HL-60 (cell line): ENCODE measurements around the gene FOXP4.

Experiments used
- DNase-seq, 2 experiments: peaks; one replicate each; pipeline ENCODE4 v3.0.0-alpha.2; 2010 to 2020; ENCODE audit warnings: low read depth in 1 of 2, low spot score in 1 of 2
- H3K27ac ChIP-seq: fragments of 250-450 bp; sonication (Bioruptor Pico); replicated peaks from 2 replicates; pipeline ENCODE4 v1.5.1; 2020; ENCODE audit warnings: mild to moderate bottlenecking, moderate library complexity
- H3K27me3 ChIP-seq: fragments of 250-450 bp; sonication (Bioruptor Pico); 2 replicates; pipeline ENCODE4 v1.5.1; 2021; ENCODE audit warnings: mild to moderate bottlenecking, moderate library complexity; ENCODE audit not compliant: insufficient read depth, poor library complexity, severe bottlenecking
- H3K4me3 ChIP-seq: replicated peaks from 2 replicates; pipeline ENCODE4 v1.5.1; 2011; ENCODE audit warnings: mild to moderate bottlenecking, control low read depth, low read length; ENCODE audit not compliant: insufficient read depth
- GABPA ChIP-seq: IDR thresholded peaks from 2 replicates; pipeline ENCODE4 v1.6.1; 2012; ENCODE audit warnings: low read depth
- POLR2AphosphoS5 ChIP-seq: IDR thresholded peaks from 2 replicates; pipeline ENCODE4 v1.6.1; 2012; ENCODE audit warnings: low read depth
- REST ChIP-seq: IDR thresholded peaks from 2 replicates; pipeline ENCODE4 v1.6.1; 2012; ENCODE audit warnings: low read depth; ENCODE audit not compliant: insufficient replicate concordance
- SPI1 ChIP-seq: IDR thresholded peaks from 2 replicates; pipeline ENCODE4 v1.6.1; 2012; ENCODE audit warnings: low read depth, mild to moderate bottlenecking, borderline replicate concordance
- TF ChIP-seq, protein P1 (sequence below): IDR thresholded peaks from one replicate; pipeline ENCODE4 v1.5.1; 2011; ENCODE audit warnings: low read length, control low read depth, inconsistent platforms; ENCODE audit not compliant: insufficient read depth

The FOXP4 gene

GRCh38 chr6:41599015-41599851 is 53.1 kb downstream of the FOXP4 start:
- TF ChIP-seq POLR2AphosphoS5 (no peak), GABPA (no peak), REST (no peak)
- TF ChIP-seq, protein P1, sequence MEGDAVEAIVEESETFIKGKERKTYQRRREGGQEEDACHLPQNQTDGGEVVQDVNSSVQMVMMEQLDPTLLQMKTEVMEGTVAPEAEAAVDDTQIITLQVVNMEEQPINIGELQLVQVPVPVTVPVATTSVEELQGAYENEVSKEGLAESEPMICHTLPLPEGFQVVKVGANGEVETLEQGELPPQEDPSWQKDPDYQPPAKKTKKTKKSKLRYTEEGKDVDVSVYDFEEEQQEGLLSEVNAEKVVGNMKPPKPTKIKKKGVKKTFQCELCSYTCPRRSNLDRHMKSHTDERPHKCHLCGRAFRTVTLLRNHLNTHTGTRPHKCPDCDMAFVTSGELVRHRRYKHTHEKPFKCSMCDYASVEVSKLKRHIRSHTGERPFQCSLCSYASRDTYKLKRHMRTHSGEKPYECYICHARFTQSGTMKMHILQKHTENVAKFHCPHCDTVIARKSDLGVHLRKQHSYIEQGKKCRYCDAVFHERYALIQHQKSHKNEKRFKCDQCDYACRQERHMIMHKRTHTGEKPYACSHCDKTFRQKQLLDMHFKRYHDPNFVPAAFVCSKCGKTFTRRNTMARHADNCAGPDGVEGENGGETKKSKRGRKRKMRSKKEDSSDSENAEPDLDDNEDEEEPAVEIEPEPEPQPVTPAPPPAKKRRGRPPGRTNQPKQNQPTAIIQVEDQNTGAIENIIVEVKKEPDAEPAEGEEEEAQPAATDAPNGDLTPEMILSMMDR: no peak
- no peak for DNase-seq
- Histone ChIP-seq H3K27me3 (no peaks in the 10 kb centered on the region), H3K4me3 (no peak overlapping the region), H3K27ac (no peak overlapping the region)

GRCh38 chr6:41599852-41600445 is 53.8 kb downstream of the FOXP4 start:
- TF ChIP-seq SPI1 (no peak), GABPA (no peak), REST (no peak), POLR2AphosphoS5 (no peak)
- TF ChIP-seq, protein P1: no peak
- Histone ChIP-seq H3K27ac (no peak overlapping the region), H3K27me3 (no peaks in the 10 kb centered on the region), H3K4me3 (no peak overlapping the region)
- no peak for DNase-seq

GRCh38 chr6:41600499-41601247 is 54.5 kb downstream of the FOXP4 start:
- no peak for TF ChIP-seq POLR2AphosphoS5
- no peak for DNase-seq
- Histone ChIP-seq H3K4me3 (no peak overlapping the region), H3K27ac (no peak overlapping the region), H3K27me3 (no peaks in the 10 kb centered on the region)

GRCh38 chr6:41601248-41601549 is 55.0 kb downstream of the FOXP4 start:
- no peak for DNase-seq
- H3K27ac ChIP-seq: no peak overlapping the region
- no peak for TF ChIP-seq SPI1
- no peak for TF ChIP-seq REST
- no peak for TF ChIP-seq POLR2AphosphoS5
- no peak for TF ChIP-seq GABPA
- TF ChIP-seq, protein P1: no peak
- no peaks in the 10 kb centered on the region for H3K27me3 ChIP-seq
- no peak overlapping the region for H3K4me3 ChIP-seq
